BLaER1 (cell line): ENCODE results near the gene ARID3A.
A peak's percentile ranks its signal among the peaks of the same experiment; 100 is the strongest.

ENCODE experiments used
- H3K27ac ChIP-seq: shearing (Covaris generic); formaldehyde crosslinking; 2 replicates; pipeline ENCODE4 v1.8.1; 2022
- H3K27me3 ChIP-seq: shearing (Covaris generic); formaldehyde crosslinking; 2 replicates; pipeline ENCODE4 v1.8.1; 2022
- H3K36me3 ChIP-seq: shearing (Covaris generic); formaldehyde crosslinking; 2 replicates; pipeline ENCODE4 v1.8.1; 2022
- H3K4me1 ChIP-seq: shearing (Covaris generic); formaldehyde crosslinking; 2 replicates; pipeline ENCODE4 v1.8.1; 2022
- H3K4me2 ChIP-seq: shearing (Covaris generic); formaldehyde crosslinking; 2 replicates; pipeline ENCODE4 v1.8.1; 2022
- H3K4me3 ChIP-seq: shearing (Covaris generic); formaldehyde crosslinking; 2 replicates; pipeline ENCODE4 v1.8.1; 2022
- H3K9ac ChIP-seq: shearing (Covaris generic); formaldehyde crosslinking; 2 replicates; pipeline ENCODE4 v1.8.1; 2022
- H3K9me3 ChIP-seq: shearing (Covaris generic); formaldehyde crosslinking; 2 replicates; pipeline ENCODE4 v1.8.1; 2022
- H4K20me1 ChIP-seq: shearing (Covaris generic); formaldehyde crosslinking; 2 replicates; pipeline ENCODE4 v1.8.1; 2022
- Cebpa-rat ChIP-seq: shearing (Covaris generic); IDR thresholded peaks from 2 replicates; pipeline ENCODE4 v1.8.1; 2022

Gene ARID3A

DNA sequence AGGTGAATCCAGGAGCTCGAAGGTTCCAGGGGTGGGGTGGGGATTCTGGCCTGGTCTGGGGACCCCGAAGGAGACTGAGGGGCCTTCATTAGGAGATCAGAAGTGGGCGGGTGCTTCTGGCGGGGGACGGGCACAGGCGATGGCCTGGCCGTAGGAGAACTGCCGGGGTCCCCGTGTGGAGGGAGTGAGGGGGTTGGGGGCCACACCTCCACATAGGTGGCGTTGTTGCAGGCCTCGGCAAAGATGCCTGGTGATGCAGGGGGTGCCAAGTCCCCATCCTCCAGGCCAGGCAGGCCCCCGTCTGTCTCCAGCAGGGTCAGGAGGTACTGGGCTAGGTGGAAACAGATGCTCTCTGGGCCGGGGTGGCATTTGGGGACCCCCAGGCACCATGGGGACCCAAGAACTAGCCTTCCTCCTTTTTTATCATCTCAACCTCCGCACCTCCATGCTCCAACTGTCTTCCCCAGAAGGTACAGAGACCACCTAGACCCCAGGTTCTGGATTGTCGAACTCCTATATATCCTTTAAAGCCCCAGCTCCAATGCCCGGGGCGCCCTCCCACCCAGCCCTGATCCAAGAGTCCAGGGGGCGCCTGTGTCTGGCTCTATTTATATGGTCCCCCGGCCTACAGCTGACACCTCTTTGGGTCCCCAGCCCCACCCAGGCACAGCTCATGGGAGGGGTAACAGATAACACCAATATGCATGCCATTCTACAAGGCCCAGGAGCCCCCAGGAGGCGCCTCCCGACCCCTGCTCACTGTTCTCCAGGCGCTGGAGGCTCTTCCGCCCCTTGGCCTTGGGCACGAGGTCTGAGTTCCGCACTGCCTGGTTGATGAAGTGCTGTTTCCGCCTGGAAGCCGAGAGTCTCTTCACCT is 24.4 kb upstream of the ARID3A start:
- Histone ChIP-seq H3K36me3 (peaks cover 37% of the 10 kb centered on the region), H3K4me3 (no peak overlapping the region), H3K27me3 (no peaks in the 10 kb centered on the region), H3K9me3 (no peaks in the 10 kb centered on the region), H3K27ac (no peak overlapping the region), H4K20me1 (peaks cover 68% of the 10 kb centered on the region), H3K4me2 (no peak overlapping the region), H3K9ac (no peak overlapping the region), H3K4me1 (peaks cover 29% of the 10 kb centered on the region)
- TF ChIP-seq Cebpa-rat: no peak

GRCh38 chr19:902093-902370 is 23.8 kb upstream of the ARID3A start:
- Histone ChIP-seq H3K27me3 (no peaks in the 10 kb centered on the region), H3K4me3 (no peak overlapping the region), H3K4me2 (no peak overlapping the region), H3K27ac (no peak overlapping the region), H3K36me3 (peaks cover 32% of the 10 kb centered on the region), H3K4me1 (peaks cover 35% of the 10 kb centered on the region), H3K9ac (no peak overlapping the region), H3K9me3 (no peaks in the 10 kb centered on the region), H4K20me1 (peaks cover 74% of the 10 kb centered on the region)
- TF ChIP-seq Cebpa-rat: no peak

- no peaks in the 10 kb centered on the region for H3K27me3 ChIP-seq
- TF ChIP-seq Cebpa-rat: no peak
- H3K4me1 ChIP-seq: peaks cover 36% of the 10 kb centered on the region
- no peak overlapping the region for H3K4me2 ChIP-seq
- H3K9ac ChIP-seq: no peak overlapping the region
- H3K9me3 ChIP-seq: no peaks in the 10 kb centered on the region
- H3K4me3 ChIP-seq: no peak overlapping the region
- peaks cover 80% of the 10 kb centered on the region for H4K20me1 ChIP-seq
- H3K27ac ChIP-seq: no peak overlapping the region
- H3K36me3 ChIP-seq: peaks cover 26% of the 10 kb centered on the region
Observed at GRCh38 chr19:902446-903226, 23.2 kb upstream of the ARID3A start.

GRCh38 chr19:903266-903797 is 22.5 kb upstream of the ARID3A start:
- TF ChIP-seq Cebpa-rat: no peak
- Histone ChIP-seq H3K9me3 (no peaks in the 10 kb centered on the region), H3K36me3 (peaks cover 24% of the 10 kb centered on the region), H4K20me1 (peaks cover 86% of the 10 kb centered on the region), H3K9ac (no peak overlapping the region), H3K27me3 (no peaks in the 10 kb centered on the region), H3K4me2 (no peak overlapping the region), H3K4me3 (no peak overlapping the region), H3K4me1 (peaks cover 36% of the 10 kb centered on the region), H3K27ac (no peak overlapping the region)

GRCh38 chr19:904545-904944 is 21.3 kb upstream of the ARID3A start:
- Histone ChIP-seq H3K4me1 (peaks cover 40% of the 10 kb centered on the region), H4K20me1 (peaks cover 86% of the 10 kb centered on the region), H3K9me3 (no peaks in the 10 kb centered on the region), H3K9ac (no peak overlapping the region), H3K27ac (no peak overlapping the region), H3K4me3 (no peak overlapping the region), H3K4me2 (no peak overlapping the region), H3K36me3 (peaks cover 20% of the 10 kb centered on the region), H3K27me3 (no peaks in the 10 kb centered on the region)
- TF ChIP-seq Cebpa-rat: no peak

DNA sequence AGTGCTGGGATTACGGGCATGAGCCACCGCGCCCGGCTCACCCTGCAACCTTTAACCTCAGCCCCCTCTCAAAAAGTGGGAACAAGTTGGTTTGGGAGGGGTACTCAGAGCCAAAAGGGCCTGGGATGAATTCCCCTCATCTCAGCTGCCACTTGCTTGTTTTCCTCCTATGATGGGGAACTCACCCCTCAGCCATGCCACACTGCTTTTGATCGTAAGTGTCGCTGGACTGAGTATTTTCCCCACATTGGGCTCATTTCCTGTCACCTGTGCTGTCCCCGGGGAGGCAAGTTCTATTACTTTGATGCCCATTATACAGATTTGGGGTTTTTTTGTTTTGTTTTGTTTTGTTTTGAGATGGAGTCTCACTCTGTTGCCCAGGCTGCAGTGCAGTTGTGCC is 19.4 kb upstream of the ARID3A start:
- H3K4me2 ChIP-seq: peak overlapping the region; percentile 38
- H3K4me1 ChIP-seq: peaks cover 49% of the 10 kb centered on the region

DNA sequence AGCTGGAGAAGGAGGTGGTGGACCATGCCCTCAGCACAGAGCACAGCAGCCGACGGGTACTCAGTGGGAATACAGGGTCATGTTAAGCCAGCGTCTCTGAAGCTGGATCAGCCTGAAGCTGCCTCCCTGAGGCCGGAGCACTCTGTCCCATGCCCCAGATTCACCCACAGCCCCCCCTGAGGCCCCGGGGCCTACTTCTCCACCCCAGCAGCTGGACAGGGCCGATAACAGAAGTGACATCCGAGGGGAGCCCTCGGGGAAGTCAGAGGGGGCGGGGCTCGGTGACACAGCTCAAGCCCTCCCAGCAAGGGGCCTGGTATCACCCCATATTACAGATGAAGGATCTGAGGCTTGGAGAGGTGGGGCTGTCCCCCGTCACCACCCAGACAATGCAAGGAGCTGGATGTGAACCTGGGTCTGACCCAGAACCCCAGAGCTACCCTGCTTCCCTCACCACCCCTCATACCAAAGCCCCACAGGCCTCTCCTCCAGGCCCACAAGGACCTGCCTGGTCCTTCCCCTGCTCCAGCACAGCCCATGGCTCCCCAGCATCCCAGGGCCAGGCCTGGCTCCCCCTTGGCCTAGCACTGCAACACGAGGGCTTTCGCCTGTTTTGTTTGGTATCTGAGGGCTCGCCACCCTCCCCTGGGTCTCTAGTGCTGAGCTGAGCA is 18.5 kb upstream of the ARID3A start:
- Histone ChIP-seq H3K27ac (0 out of 2 replicates have a peak overlapping the region, but pooled peaks have one; percentile 12), H3K4me3 (no peak overlapping the region), H3K9ac (no peak overlapping the region), H3K9me3 (no peaks in the 10 kb centered on the region), H3K36me3 (peaks cover 10% of the 10 kb centered on the region; the same call in 1 of the 2 replicates), H3K4me1 (peaks cover 49% of the 10 kb centered on the region), H4K20me1 (peaks cover 94% of the 10 kb centered on the region), H3K4me2 (peak overlapping the region; percentile 28), H3K27me3 (no peaks in the 10 kb centered on the region)
- TF ChIP-seq Cebpa-rat: no peak

More for the DNA sequence above, 19.4 kb upstream of the ARID3A start:
- Histone ChIP-seq H3K27me3 (no peaks in the 10 kb centered on the region), H3K36me3 (peaks cover 14% of the 10 kb centered on the region; the same call in 1 of the 2 replicates), H3K9ac (no peak overlapping the region), H4K20me1 (peaks cover 97% of the 10 kb centered on the region), H3K9me3 (no peaks in the 10 kb centered on the region), H3K27ac (no peak overlapping the region), H3K4me3 (no peak overlapping the region)
- no peak for TF ChIP-seq Cebpa-rat

DNA sequence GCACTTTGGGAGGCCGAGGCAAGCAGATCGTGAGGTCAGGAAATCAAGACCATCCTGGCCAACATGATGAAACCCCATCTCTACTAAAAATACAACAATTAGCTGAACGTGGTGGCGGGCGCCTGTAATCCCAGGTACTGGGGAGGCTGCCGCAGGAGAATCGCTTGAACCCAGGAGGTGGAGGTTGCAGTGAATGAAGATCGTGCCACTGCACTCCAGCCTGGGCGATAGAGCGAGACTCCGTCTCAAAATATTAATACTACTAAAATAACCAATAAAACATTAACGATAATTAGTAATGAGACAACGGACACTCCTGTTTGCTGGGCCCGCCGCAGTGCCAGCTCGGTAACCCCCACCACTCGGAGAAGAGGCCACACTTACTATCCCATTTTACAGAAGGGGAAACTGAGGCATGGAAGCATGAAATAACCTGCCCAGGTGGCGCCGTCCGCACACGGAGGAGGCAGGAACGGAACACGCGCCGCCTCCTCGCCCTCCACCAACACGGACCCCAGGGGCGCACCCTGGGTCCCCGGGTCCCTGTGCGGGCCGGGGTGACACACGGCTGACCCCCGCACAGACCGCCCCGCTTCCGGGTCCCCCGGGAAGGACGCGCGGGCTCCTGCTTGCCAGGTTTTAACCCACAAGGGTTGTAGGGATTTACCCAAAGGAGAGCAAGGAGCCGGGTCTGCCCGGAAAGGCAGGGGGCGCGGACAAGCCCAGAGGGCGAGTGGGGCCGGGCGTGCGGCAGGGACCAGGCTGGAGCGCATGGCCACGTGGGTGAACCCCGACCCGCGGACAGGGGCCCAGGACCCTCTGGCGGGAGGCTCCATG is 14.4 kb upstream of the ARID3A start:
- Histone ChIP-seq H3K27me3 (peaks cover 21% of the 10 kb centered on the region), H3K4me3 (no peak overlapping the region), H3K36me3 (0 out of 2 replicates have a peak, but pooled peaks cover 5% of the 10 kb centered on the region), H3K4me2 (no peak overlapping the region; the same call in 1 of the 2 replicates), H3K27ac (no peak overlapping the region), H3K9ac (no peak overlapping the region), H4K20me1 (peaks cover 53% of the 10 kb centered on the region), H3K9me3 (no peaks in the 10 kb centered on the region), H3K4me1 (peaks cover 48% of the 10 kb centered on the region)
- no peak for TF ChIP-seq Cebpa-rat
